ENCODE measurements around the gene DCTN2.

DNA sequence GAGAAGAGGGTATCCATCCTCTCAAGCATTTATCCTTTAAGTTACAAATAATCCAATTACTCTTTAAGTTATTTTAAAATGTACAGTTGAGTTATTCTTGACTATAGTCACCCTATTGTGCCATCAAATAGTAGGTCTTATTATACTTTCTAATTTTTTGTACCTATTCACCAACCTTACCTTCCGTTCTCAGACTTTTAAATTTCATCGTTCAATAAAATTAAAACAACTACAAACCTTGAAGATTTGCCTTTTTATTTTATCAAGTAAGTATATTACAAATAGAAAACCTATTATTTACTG, 972 bp upstream of the DCTN2 start:
- TF ChIP-seq HDGF (IDR thresholded peaks at IDR 0.05; ENCODE audit: borderline replicate concordance) (no peak), CTBP1 (IDR thresholded peaks at IDR 0.05; ENCODE audit: borderline replicate concordance) (no peak), ZNF384 (IDR thresholded peaks at IDR 0.05) (no peak)
